GM12878 (cell line): ENCODE measurements around the gene DLD. TPM values are rescaled to one million over a fixed set of nuclear protein-coding genes. Genes with fewer than 3 reads are reported as not detected.
A peak's percentile ranks its signal among the peaks of the same experiment; 100 is the strongest.

ENCODE experiments used
- ATAC-seq: fragments of 200-7000 bp; cut with Tn5 transposase; 3 replicates; pipeline ENCODE4 v1.9.1; 2020; ENCODE audit warnings: mild to moderate bottlenecking, moderate library complexity
- BruUV-seq: library from RNA; stranded (reverse); fragments of 400-500 nt; replicated peaks from 2 replicates; lab custom pipeline; 2021; lab: Mats Ljungman, UMichigan
- CTCF ChIA-PET: fragments of 300-600 bp; sonication (Branson Sonifier 250); formaldehyde crosslinking; extraction: SDS; loops from one replicate; lab custom pipeline; 2021; ENCODE audit warnings: inconsistent platforms; lab: Yijun Ruan, JAX
- POLR2A ChIA-PET: fragments of 350-600 bp; formaldehyde crosslinking; extraction: SDS; loops from one replicate; lab custom pipeline; 2021; ENCODE audit warnings: inconsistent platforms; lab: Charles Lee
- RAD21 ChIA-PET: fragments of 300-600 bp; sonication (Branson Sonifier 250); formaldehyde crosslinking; loops from one replicate; lab custom pipeline; 2023; ENCODE audit warnings: antibody characterized with exemption; ENCODE audit not compliant: unreplicated experiment; lab: Charles Lee
- SMC1A ChIA-PET: fragments of 300-600 bp; sonication (Branson Sonifier 250); formaldehyde crosslinking; loops from one replicate; lab custom pipeline; 2023; ENCODE audit not compliant: unreplicated experiment, uncharacterized antibody; lab: Charles Lee
- DNase-seq: peaks from one replicate; pipeline ENCODE4 v3.0.0-alpha.2; 2011; ENCODE audit warnings: low read depth, low spot score
- FAIRE-seq: peaks from 3 replicates; lab custom pipeline; 2011; peaks lifted over from hg19 to GRCh38; lab: Jason Lieb, UNC
- H2AFZ ChIP-seq: 2 replicates; pipeline ENCODE4 v1.6.0; 2011; ENCODE audit warnings: low read depth, low read length, control low read depth; ENCODE audit not compliant: control insufficient read depth
- H3K27ac ChIP-seq: 2 replicates; pipeline ENCODE4 v1.5.1; 2011; ENCODE audit warnings: control low read depth; ENCODE audit not compliant: control insufficient read depth, insufficient read depth
- H3K27me3 ChIP-seq, 2 experiments: replicated peaks in 1 of 2; 2 replicates each; pipeline versions ENCODE4 v1.6.0 to v1.6.1; 2011; ENCODE audit warnings: low read length in 1 of 2; ENCODE audit not compliant: control insufficient read depth in 2 of 2, insufficient read depth in 2 of 2
- H3K36me3 ChIP-seq, 2 experiments: 2 replicates each; pipeline ENCODE4 v1.5.1; 2011; ENCODE audit warnings: low read length in 1 of 2; ENCODE audit not compliant: control insufficient read depth in 2 of 2, insufficient read depth in 2 of 2
- H3K4me1 ChIP-seq: 2 replicates; pipeline ENCODE4 v1.6.1; 2011; ENCODE audit warnings: mild to moderate bottlenecking, low read length, moderate library complexity, mixed read lengths; ENCODE audit not compliant: control insufficient read depth, insufficient read depth
- H3K4me2 ChIP-seq: 2 replicates; pipeline ENCODE4 v1.6.0; 2011; ENCODE audit warnings: control low read depth; ENCODE audit not compliant: control insufficient read depth, insufficient read depth
- H3K4me3 ChIP-seq: fragments of 200-600 bp; sonication (generic); 2 replicates; pipeline ENCODE4 v1.5.1; 2016
- H3K79me2 ChIP-seq: 2 replicates; pipeline ENCODE4 v1.6.0; 2011; ENCODE audit warnings: low read length; ENCODE audit not compliant: control insufficient read depth, insufficient read depth
- H3K9ac ChIP-seq: 2 replicates; pipeline ENCODE4 v1.8.0; 2011; ENCODE audit warnings: low read length, control low read depth, mixed read lengths; ENCODE audit not compliant: control insufficient read depth, insufficient read depth
- H3K9me3 ChIP-seq: replicated peaks from 3 replicates; pipeline ENCODE4 v1.5.1; 2011; ENCODE audit warnings: mild to moderate bottlenecking, low read length; ENCODE audit not compliant: control insufficient read depth, insufficient read depth
- H4K20me1 ChIP-seq: 2 replicates; pipeline ENCODE4 v1.6.0; 2011; ENCODE audit not compliant: control insufficient read depth, insufficient read depth
- KAT2A ChIP-seq: conservative IDR thresholded peaks from 2 replicates; pipeline ENCODE4 v1.6.1; 2011; ENCODE audit warnings: low read depth, low read length; ENCODE audit not compliant: control insufficient read depth
- MEF2B ChIP-seq: fragments of 450-650 bp; IDR thresholded peaks from 2 replicates; pipeline ENCODE4 v1.6.1; 2018; ENCODE audit warnings: mild to moderate bottlenecking, moderate library complexity; ENCODE audit not compliant: partially characterized antibody, poor library complexity, severe bottlenecking
- SMARCA5 ChIP-seq: fragments of 450-650 bp; IDR thresholded peaks from 2 replicates; pipeline ENCODE4 v1.6.1; 2017; ENCODE audit warnings: mild to moderate bottlenecking
- ZNF217 ChIP-seq: fragments of 450-650 bp; IDR thresholded peaks from 2 replicates; pipeline ENCODE4 v1.6.1; 2017; ENCODE audit warnings: antibody characterized with exemption, mild to moderate bottlenecking
- WGBS: methylation state at CpG from one replicate; pipeline ENCODE4 v1.1.6; 2016; ENCODE audit warnings: low lambda C conversion rate; ENCODE audit not compliant: insufficient replicate concordance, insufficient coverage; ENCODE audit errors: missing lambda C conversion rate; 5-methylcytosine and 5-hydroxymethylcytosine counted together
- in situ Hi-C: fragments of 300-500 bp; cut with MboI; formaldehyde crosslinking; loops from 9 replicates; pipeline ENCODE4 v1.14.3; 2018; ENCODE audit warnings: mixed read lengths
- intact Hi-C: fragments of 100-400 bp; cut with micrococcal nuclease; formaldehyde crosslinking; loops from one replicate; pipeline ENCODE4 v1.14.2; 2022; ENCODE audit not compliant: unreplicated experiment
- polyA plus RNA-seq, 11 experiments: library from polyadenylated mRNA; depleted of rRNA in 4 of 11; unstranded in 6 of 11; stranded (reverse) in 5 of 11; fragments of >200 nt; fragmentation: Nextera tagmentation in 4 of 11; fragmentation: Illumina TruSeq in 1 of 11; extraction: Ambion mirVana in 4 of 11; extraction: Trizol in 1 of 11; gene quantifications; 1 replicate in 1 of 11; 2 replicates in 10 of 11; pipeline versions ENCODE4 v1.2.1 to v1.2.3, GENCODE V29; 2011 to 2016; ENCODE audit warnings: inconsistent platforms in 2 of 11, missing spikeins in 2 of 11, low read depth in 1 of 11
- total RNA-seq, 4 experiments: library from RNA; depleted of rRNA in 3 of 4; stranded (reverse); fragments of >200 nt in 3 of 4; fragmentation: Illumina TruSeq in 1 of 4; extraction: Trizol in 1 of 4; gene quantifications; 2 replicates each; pipeline versions ENCODE4 v1.2.1 to v1.2.3, GENCODE V29; 2013 to 2021
- TF ChIP-seq, protein P1 (sequence below): fragments of 450-650 bp; formaldehyde crosslinking; IDR thresholded peaks from 2 replicates; pipeline ENCODE4 v1.4.0; 2022; ENCODE audit warnings: mild to moderate bottlenecking, moderate library complexity

The DLD gene
- total and polyA plus RNA-seq, 10 of the 15 experiments (the other 5 are each of a cell fraction or from before 2014, with no cell fraction given) = 62.7 to 314 (median 161) TPM

DNA sequence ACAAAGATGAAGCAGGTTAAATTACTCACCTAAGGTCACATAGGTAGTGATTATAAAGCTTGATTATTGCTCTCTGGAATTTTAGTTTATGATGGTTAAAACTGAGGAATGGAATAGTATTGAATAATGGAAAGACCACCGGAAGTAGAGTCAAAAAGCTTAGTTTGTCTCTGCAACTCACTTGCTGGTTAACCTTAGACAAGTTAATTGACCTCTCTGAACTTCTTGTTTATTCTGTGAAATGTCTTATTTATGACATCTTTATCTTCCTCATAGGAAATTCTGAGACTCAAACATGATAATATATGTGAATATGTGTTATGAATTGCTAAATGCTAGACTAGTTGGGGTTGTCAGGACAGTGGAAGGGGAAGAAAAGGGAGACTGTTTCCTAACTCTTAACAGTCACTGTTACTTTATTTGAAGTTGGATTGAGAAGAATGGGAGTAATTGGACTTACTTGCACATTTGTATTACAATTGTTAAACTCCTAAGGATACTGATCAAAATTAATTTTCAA, 9.6 kb downstream of the DLD start:
- peaks cover 0 to 18% of the 10 kb centered on the region in 2 experiments; a peak in 2 of 4 replicates for H3K36me3 ChIP-seq
- H3K9ac ChIP-seq = no peak overlapping the region
- ChIA-PET RAD21 (interaction anchor here (0.8 to 1.4 kb wide), 2 partner anchors 17 to 26 kb away, joined by 3 read pairs; no protein-coding TSS in a partner anchor), SMC1A (interaction anchor here (1.5 to 3.1 kb wide), 3 partner anchors 8 to 23 kb away, joined by 6 to 12 read pairs (median 10); partner anchors contain the start of gene DLD), CTCF (interaction anchor here (1.1 to 1.5 kb wide), 3 partner anchors 18 to 26 kb away, joined by 3 to 6 read pairs (median 4); no protein-coding TSS in a partner anchor), POLR2A (no interaction called here)
- WGBS = 94% methylated on average over 1 of the region's 1 CpG
- DNase-seq (no peak), ATAC-seq (no peak), FAIRE-seq (no peak)
- intact Hi-C loops (no loop called here), in situ Hi-C loops (no loop called here)
- H2AFZ ChIP-seq = no peak overlapping the region
- H4K20me1 ChIP-seq = no peaks in the 10 kb centered on the region
- TF ChIP-seq, protein P1, sequence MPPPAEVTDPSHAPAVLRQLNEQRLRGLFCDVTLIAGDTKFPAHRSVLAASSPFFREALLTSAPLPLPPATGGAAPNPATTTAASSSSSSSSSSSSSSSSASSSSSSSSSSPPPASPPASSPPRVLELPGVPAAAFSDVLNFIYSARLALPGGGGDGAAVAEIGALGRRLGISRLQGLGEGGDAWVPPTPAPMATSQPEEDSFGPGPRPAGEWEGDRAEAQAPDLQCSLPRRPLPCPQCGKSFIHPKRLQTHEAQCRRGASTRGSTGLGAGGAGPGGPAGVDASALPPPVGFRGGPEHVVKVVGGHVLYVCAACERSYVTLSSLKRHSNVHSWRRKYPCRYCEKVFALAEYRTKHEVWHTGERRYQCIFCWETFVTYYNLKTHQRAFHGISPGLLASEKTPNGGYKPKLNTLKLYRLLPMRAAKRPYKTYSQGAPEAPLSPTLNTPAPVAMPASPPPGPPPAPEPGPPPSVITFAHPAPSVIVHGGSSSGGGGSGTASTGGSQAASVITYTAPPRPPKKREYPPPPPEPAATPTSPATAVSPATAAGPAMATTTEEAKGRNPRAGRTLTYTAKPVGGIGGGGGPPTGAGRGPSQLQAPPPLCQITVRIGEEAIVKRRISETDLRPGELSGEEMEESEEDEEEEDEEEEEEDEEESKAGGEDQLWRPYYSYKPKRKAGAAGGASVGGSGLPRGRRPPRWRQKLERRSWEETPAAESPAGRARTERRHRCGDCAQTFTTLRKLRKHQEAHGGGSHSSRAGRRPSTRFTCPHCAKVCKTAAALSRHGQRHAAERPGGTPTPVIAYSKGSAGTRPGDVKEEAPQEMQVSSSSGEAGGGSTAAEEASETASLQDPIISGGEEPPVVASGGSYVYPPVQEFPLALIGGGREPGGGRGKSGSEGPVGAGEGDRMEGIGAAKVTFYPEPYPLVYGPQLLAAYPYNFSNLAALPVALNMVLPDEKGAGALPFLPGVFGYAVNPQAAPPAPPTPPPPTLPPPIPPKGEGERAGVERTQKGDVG (CRISPR knock-in tag) = no peak
- peak; percentile 46; the same call in 1 of the 2 replicates for TF ChIP-seq ZNF217
- 0 out of 2 replicates have a peak, but pooled peaks have one; percentile 14 for TF ChIP-seq SMARCA5
- TF ChIP-seq MEF2B = no peak
- TF ChIP-seq KAT2A = no peak
- no TSS peak for BruUV-seq
- H3K9me3 ChIP-seq = no peaks in the 10 kb centered on the region; the same call in 2 of the 3 replicates
- no peak overlapping the region for H3K4me3 ChIP-seq
- H3K79me2 ChIP-seq = peaks cover 40% of the 10 kb centered on the region
- no peaks in the 10 kb centered on the region for H3K4me1 ChIP-seq
- no peaks in the 10 kb centered on the region for H3K27me3 ChIP-seq
- no peak overlapping the region for H3K4me2 ChIP-seq
- H3K27ac ChIP-seq = no peak overlapping the region
